ENCODE results near the gene IL37.
"Not testable (repeated sequence)": the region's sequence is repeated elsewhere in the genome, so short reads cannot be mapped to it uniquely, and the experiment has no call there.

IL37 gene

DNA sequence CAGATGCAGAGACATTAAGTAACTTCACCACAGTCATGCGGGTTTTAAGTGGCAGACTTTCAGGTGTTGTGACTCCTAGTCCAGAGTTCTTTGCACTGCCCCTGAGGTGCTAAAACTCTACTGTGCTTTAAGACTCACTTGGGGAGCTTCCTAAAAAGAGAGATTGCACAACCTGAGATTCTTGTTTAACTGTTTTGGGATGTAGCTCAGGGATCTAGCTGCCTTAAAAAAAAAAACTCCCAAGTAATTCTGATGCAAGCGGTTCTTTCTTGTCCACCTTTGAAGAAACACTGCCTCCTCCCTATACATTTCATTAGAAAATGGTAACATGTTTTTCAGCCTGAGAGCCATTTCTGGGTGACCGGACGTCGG lies 13.0 kb downstream of the IL37 start:
- DNase-seq: no peak

DNA sequence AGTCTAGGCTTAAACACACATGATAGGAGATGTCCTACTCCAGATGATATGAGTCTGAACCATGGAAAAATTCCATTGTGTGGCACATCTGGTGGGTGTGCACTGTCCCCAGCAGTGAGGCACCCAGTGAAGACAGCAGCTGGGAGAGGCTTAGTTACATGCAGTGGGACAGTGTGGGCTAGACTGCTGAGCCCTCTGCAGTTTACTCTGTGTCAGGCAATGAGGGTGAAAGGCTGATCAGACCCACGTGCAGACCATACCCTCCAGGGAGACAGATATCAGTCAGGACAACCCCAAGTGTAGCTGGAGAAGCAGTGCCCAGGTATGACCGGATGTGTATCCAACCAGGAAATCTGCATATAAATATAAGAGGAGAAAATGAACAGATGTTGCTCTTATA lies 13.4 kb downstream of the IL37 start:
- DNase-seq: no peak

DNA sequence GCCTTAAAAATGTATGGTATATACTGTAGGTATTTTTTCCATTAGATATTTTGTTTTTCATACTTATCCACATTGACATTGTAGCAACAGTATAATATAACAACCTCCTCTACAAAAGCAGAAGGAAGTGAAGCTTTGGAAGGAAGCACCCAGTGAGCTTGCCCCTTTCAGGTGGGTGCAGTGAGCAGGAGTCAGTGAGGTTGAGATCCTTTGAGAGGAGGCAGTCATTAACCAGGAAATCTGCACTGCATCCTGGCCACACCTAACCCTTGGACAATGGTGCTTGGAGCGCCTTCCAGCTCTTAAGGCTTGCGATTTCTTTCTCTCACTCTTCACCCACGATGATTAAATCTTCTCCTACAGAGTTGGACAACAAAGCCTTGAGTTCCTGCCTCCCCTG lies 13.9 kb downstream of the IL37 start:
- DNase-seq: no peak

DNA sequence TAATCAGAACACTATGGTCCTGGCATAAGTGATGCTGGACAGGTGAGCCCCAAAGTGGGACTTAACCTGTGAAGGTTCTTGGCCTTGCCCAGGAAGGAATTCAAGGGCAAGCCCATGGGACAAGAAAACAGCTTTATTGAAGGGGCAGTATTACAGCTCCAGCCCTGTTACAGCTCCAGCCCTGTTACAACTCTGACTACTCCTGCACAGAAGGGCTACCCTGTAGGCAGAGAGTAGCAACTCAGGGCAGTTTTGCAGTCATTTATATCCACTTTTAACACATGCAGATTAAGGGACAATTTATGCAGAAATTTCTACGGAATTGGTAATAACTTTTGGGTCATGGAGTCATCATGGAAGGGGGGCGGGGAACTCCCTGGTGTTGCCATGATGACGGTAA lies 15.7 kb downstream of the IL37 start:
- DNase-seq: no peak

DNA sequence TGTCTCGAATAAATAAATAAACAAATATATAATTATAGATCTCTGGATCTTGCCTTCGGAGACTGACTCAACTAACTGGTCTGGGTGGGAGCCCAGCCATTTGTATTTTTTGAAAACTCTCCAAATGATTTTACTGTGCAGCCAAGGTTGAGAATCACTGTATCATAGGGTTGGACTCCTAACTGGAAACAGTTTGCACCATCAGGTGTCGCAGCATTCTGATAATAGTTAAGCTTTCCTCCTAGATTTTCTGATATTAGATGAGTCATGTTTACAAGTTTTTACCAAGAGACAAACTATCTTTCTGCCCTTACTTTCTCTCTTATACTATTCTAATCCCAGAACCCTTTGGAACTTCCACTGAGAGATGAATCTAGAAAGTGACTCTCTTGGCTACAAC lies 16.8 kb downstream of the IL37 start:
- DNase-seq: no peak

DNA sequence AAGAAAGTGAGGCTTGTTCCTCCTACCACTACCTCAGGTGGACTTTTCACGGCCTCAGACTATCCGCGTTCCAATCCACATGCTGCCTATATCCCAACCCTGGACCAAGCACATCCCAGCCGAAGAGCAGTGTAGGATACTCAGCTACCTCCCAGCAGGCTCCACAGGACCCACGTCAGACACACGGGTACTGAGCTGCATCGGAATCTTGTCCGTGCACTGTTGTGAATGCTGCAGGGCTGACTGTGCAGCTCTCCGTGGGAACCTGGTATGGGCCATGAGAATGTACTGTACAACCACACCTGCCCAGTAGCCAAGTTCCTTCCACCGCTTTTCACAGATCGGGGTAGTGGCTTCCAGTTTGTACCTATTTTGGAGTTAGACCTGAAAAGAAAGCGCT lies 22.3 kb downstream of the IL37 start:
- DNase-seq: no peak

DNA sequence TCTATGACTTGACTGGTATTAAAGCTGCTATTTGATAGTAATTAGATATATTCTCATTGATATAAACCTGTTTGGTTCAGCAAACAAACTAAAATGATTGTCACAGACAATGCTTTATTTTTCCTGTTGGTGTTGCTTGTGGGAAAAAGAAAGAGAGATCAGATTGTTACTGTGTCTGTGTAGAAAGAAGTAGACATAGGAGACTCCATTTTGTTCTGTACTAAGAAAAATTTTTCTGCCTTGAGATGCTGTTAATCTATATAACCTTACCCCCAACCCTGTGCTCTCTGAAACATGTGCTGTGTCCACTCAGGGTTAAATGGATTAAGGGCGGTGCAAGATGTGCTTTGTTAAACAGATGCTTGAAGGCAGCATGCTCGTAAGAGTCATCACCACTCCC lies 23.2 kb downstream of the IL37 start:
- not testable (repeated sequence) for DNase-seq

DNA sequence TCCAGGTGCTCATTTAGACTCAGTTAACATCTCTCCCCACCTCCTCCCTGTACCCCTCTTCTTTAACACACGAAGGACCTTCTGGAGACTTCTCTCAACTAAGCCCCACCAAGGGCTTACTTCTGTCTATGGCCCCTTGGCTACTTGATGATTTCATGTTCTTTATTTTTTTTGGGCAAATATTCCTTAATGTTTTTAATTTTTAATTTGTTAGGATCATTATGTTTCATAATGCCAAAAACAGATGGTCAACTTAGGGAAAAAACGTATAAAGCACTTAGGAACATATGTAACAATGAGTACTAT lies 25.9 kb downstream of the IL37 start:
- no peak for DNase-seq

DNA sequence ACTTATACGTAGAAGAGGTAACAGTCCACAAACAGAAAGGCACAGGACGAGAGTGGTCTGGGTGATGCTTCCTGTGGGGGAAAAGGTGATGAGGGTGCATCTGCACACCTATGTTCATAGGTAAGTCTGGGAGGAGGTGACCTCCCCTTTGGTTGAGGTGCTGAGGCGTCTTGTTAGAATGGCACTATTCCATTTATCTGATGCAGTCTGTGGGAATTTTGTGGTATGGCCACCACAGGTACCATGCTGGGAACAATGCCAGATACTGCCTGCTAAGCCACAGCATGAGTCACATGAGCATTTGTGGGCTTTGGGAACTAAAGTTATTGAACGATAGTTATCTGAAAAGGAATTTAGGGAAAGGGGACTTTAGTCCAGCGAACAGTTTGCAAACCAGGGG lies 27.9 kb downstream of the IL37 start:
- DNase-seq: no peak

DNA sequence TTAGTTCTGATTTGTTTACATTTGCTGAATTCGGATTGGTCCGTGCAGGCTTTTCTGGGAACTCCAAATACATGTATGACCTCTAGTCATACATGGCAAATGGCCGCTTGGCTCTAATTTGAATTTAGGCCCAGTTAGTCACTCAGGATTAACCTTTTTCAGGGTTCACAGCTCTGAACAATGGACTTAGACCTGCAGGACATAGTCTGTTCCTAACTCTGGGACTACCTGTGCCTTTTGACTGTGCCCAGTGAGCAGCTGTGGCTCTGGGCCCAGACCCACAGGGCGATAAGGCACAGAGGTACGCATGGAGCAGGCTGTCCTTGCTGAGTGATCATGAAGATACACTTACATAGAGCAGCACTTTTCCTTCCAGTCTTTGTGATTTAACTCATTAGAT lies 28.5 kb downstream of the IL37 start:
- no peak for DNase-seq

DNA sequence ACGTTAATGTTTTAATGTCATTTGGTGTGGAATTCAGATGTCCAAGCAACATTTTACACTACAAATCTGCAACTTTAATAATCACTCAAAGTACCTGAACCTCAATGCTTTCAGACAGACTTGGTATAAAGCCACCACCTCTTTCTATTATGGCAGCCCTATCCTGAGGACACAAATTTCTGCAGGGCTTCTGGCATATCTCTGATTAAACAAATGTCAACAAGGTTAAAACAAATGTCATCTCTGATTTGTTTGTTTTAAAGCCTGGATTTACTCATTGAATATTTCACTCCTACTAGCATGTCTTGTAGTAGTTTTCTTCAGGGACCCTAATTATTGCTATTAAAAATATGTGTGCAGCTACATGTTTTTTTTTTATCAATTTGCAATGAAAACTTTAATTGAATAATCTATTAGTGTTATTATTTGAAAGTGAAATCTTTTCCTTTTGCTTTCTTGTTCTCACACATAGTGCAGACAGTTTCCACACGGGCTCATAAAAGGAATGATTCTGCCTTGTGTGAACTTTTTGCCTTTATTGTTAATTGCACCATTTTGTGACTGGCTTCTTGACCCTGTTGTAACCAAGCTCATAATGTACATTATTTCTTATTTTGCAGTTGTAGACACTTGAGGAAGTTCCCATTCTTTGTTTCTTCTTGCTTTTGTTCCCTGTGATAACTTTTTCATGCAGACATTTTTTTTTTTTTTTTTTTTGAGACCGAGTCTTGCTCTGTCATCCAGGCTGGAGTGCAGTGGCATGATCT lies 30.1 kb downstream of the IL37 start:
- no peak for DNase-seq

DNA sequence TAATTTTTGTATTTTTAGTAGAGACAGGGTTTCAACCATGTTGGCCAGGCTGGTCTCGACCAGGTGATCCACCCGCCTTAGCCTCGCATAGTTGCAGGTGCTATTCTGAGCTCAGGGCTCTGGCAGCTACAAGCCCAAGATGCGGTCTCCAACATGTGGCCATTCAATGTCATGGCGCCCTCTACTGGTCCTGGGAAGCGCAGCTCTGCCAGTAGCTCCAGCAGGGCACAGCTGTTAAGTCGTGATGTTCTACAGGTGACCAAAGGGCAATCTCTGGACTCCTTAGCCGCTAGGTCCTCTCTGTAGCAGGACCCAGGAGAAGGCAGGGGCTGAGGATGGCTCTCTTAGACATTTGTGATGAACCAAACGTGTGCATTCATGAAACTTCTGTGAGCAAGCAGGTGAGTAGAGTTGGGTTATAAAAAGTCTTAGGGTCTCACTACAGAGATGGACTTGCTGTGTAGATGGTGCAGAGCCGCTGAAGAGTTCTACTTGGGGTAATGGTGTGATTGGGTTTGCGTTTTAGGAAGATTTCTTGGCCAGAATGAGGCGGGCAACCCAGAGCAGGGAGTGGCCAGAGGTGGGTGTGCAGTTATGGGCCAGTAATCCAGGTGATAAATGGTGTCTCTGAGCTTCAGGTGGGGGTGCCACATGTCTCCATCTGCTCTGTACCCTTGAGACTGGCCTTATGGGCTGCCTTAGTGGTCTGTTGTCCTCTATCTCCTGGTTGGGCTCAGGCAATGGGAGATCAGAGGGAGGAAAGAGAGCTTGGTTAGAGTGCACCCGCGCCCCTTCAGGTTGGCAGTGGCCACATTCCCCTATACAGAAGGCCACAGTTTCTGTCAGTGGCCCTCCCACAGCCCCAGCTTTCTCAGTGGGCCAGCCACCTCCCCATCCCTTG lies 31.0 kb downstream of the IL37 start:
- peak; percentile 57 for DNase-seq

DNA sequence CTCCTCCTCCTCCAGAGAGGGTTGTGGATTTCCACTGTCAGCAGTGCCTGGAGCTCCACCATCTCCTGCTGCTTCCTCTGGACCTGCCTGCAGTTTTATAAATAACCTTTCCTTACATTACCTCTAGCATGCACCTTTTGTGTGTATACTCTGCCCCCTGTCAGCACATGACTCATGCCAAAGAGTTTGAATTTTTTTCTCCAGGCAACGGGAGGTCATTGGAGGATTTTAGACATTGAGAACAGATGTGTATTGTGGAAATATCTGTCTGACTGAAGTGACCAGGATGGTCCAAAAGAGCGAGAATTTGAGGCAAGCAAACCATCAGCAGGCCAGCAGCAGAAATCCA lies 31.7 kb downstream of the IL37 start:
- DNase-seq: no peak

DNA sequence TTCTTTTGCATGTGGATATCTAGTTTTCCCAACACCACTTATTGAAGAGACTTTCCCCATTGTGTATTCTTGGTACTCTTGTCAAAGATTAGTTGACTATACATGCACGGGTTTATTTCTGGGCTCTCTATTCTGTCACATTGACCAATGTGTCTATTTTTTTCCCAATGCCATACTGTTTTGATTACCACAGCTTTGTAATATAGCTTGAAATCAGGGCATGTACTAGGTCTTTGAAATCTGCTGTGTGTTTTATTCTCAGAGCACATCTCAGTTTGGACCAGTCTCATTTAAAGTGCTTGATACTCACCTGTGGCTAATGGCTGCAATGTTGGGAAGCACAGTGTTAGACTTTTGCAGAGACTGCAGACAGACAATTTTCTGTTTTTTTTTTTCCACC lies 34.0 kb downstream of the IL37 start:
- no peak for DNase-seq

DNA sequence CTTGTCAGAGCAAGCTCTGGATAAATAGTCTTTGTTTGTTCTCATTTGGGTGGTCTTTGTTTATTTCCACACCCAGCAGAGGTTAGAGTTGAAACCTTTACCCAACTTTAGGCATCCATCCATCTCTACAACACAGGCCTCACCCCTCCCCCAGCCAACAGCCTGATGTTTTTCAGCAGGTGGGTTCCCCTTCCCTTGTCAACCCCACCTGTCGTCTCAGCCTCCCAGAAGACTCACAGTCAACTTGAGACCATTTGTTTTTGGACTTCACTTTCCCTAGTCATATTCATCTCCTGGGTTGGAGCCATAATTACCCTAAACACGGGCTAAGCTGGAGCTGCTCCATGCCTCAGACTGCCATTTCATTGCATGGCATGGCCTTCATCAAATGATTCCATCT lies 35.1 kb downstream of the IL37 start:
- no peak for DNase-seq

DNA sequence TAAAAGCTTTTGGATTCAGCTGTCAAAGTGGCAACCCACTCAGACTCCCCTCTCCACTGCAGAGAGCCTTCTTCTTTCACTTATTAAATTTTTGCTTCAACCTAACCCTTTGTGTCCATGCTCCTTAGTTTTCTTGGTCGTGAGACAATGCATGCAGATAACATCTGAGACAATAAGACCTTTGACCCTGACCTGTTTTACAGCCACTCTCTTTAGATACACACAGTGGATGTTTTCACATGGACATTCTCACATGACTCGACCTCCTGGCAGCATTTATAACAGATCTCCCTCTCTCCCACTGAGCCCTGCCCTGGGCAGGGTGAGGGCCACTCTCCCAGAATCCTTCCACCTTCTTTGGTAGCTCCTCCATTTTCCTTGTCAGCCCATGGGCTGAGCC lies 36.4 kb downstream of the IL37 start:
- no peak for DNase-seq

DNA sequence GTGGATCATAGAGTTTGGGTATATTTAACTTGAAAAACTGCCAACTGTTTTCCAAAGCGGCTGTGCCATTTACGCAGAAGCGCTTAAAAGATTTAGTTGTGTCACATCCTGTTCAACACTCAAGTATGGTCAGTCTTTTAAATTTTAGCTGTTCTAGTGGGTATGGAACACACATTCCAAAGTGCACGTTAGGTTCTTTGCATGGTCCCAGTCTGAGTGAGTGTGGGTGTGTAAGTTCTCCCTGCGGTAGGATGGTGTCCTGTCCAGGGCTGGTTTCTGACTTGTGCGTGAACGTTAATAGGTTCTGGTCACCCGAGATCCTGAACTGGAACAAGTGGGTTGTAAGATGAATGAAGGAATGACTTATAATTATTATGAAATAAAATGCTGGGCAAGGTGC lies 38.5 kb downstream of the IL37 start:
- no peak for DNase-seq

DNA sequence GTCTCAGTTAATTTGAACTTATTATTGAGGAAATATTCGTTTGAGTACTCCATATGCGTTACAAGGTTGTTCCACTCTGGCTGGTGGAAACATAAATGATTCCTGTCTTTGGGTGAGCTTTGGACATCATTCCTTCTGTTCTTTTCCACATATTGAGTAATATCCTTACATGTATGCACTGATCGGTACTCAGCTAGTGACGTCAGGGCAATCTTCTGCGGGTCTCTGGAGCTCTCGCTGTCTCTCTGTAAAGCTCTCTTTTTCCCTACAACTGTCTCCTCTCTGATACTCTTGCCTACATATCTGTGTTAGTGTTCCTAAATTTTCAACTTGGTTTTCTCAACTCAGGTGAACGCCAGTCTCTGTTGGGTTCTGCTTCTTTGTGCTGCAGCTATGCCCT lies 43.4 kb downstream of the IL37 start:
- no peak for DNase-seq

DNA sequence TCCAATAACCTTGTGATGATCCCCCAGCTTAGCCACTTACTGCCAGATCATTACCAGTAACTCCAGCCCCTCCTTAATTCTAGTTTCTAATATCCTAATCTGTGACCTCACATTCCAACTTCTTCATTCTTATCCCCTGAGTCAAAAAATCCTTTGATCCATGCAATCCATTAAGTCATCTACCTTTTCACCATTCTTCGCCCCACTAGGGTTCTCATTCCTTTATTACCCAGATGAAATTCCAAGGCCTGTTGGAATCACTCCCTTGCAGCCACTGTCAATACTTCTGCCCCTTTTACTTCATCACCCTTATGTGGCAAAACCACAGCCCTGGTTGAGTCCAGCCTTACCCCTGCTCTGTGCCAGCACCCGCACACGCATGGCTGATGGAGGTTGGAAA lies 46.5 kb downstream of the IL37 start:
- DNase-seq: no peak

DNA sequence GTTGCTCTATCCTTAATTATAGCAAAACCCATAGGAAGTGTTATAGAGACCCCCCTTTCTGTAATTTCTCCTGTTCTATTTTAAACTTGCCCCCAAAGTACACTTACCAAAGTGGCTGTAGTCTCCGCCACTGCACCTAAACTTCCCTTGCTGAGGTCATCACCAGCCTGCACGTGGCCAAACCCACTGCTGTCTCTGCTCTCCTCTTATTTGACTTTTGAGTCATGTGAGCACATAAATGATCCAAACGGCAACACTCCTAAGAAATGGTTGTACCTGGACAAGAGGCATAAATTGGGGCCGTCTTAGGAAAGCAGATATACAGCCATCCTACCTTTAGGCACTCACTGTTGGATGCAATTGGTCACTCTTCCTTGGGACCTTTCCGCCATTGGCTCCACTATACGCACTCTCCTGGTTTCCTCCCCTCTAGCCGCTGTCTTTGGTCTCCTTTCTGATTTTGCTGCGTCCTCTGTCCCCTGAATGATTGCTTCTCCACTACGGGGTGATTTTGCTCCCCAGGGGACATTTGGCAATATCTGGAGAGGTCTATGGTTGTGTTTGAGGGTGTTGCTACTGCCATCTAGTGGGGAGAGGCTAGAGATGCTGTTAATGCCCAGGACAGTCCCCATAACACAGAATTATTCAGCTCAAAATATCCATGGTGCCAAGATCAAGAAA lies 47.6 kb downstream of the IL37 start:
- peak; percentile 36 for DNase-seq

DNA sequence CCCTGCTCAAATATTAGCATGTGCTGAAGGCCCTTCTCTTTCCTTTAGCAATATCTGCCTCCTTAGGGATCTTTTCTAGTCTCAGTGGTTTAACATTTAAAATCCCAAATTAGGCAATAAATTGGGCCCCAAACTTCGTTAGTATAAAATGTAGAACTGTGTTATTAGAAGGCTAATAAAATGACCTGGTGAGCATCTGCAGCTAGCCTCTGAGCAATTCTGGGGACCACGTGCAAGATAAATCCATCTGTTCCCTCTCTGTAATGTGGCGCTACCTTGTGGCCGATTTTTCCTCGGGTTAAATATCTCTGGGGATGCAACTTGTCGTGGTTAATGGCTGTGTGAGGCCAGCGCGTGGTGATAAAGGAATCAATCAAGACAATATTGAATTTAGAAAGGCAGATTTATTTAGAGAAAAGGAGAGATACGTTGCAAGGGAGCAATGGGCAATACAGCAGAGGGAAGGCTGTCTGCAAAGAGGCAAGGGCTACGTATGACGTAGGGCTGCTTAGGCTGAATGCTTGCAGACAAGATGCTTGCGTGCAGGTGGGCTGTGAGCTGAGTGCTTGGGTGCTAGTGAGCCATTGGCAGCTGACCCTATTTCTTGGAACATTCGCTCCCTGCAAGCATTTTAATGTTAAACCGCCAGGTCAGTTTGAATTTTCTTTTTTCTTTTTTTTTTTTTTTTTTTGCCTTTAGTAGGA lies 48.3 kb downstream of the IL37 start:
- peak; percentile 20 for DNase-seq

DNA sequence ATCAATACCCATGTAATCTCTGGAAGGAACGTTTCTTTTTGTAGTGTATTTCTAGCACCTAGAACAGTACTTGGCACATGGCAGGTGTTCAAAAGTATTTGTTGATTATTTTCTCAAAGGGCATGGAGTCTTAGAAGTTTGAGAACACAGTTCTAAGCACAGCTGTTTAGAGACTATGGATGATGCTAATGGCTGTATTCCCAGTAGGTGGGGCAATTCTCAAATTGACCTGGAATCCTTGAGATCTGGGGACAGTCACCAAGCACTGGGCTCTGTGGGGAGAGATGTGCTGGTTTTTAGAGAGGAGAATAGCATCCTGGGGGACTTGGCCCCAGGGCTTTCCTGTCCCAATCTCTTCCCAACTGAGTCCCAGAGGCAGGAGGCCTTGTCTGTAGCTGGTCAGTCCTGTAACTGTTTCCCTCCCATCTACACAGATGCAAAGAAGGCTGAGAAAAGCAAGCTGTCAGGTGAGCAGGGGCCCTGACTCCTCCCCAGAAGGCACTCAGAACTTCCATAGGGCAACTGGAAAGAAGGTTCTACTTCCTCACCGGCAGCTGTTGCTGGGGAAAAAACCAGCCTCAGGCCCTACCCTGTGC lies 49.4 kb downstream of the IL37 start:
- no peak for DNase-seq

All from NCI-H2171 (cell line).